Smooth muscle cell of the brain vasculature (primary cell): ENCODE results near the gene TMC5.

Source experiments
- DNase-seq: peaks from one replicate; pipeline ENCODE4 v3.0.0-alpha.2; 2012; ENCODE audit warnings: low read depth, low spot score

The TMC5 gene

DNA sequence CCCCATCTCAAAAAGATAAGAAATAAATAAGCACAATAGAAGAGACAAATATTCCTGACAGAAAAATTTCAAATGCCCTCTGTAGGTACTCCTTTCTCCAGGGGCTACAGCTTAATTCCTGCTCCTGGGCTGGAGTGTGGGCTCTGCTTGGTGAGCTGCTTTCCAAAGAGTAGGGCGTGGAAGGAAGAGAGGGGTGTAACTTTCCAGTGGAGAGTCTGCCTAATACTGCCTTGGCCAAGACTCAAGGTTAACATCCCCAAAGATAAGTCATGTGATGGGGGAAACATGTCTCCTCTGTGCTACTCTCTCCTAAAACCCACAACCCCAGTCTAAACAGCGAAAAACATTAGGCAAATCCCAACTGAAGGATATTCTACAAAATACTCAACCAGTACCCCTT, 42.7 kb downstream of the TMC5 start:
- no peak for DNase-seq

DNA sequence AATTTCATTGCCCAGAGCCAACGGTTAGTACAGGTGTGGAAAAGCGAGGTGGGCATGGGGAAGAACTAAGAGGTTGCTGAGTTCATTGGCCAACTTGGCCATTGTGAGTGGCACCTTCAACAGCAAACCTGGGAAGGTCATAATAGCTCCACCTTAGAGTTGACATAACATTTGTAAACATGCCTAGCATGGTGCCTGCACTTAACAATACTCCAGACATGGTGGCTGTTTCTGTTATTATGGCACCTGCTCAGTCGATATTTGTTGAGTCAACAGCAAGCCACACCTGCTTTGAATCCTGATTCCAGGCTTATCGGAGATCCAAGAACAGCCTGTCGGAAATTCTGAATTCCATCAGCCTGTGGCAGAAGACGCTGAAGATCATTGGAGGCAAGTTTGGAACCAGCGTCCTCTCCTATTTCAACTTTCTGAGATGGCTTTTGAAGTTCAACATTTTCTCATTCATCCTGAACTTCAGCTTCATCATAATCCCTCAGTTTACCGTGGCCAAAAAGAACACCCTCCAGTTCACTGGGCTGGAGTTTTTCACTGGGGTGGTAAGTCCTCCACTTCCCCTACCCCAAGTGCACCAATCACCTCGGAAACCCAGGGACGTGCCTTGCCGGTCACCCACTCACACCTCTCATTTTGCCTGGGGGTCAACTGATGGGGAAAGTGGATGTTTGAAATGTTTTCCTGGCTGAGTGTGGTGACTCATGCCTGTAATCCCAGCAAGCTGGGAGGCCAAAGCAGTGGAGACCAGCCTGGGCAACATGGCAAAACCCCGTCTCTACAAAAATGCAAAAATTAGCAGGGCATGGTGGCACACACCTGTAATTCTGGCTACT, 46.0 kb downstream of the TMC5 start:
- no peak for DNase-seq

GRCh38 chr16:19468300-19468699, 50.6 kb downstream of the TMC5 start:
- DNase-seq, result no peak

DNA sequence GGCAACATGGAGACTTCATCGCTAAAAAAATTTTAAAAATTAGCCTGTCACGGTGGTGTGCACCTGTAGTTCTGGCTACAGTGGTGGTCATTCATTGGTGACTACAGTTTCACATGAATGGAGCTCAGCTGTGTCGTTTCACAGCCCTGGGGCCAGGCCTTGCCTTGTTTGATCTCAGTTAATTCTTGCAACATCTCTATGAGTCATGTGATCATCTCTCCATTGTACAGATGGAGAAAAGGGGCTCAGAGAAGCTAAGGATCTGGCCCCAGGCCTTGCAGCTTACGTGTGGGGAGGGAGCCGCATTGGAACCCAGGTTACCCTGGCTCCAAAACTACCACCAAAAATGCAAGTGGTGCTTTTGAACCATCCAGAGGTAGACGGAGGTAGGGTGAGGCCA, 54.8 kb downstream of the TMC5 start:
- DNase-seq, result no peak

GRCh38 chr16:19474617-19475016, 56.9 kb downstream of the TMC5 start:
- DNase-seq, result no peak

GRCh38 chr16:19478505-19478904, 60.8 kb downstream of the TMC5 start:
- DNase-seq, result no peak

DNA sequence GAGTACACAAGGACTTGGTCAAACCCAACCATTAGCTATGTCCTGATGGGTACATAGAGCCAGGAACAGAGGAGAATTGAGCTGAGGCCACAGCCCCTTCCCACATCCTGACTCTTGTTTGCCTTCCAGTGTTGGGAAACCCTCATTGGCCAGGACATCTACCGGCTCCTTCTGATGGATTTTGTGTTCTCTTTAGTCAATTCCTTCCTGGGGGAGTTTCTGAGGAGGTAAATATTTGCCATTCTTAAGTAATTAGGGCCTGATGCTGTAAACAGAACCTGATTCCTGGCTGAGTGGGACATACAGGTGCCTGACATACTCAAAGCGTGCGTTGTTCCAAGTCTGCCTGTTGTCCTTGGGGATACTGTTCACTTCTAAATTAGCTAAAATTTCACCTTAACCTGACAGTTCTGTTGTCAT, 61.6 kb downstream of the TMC5 start:
- no peak for DNase-seq

- DNase-seq, result no peak
These were observed 63.6 kb downstream of the TMC5 start for GRCh38 chr16:19481296-19481695.

DNA sequence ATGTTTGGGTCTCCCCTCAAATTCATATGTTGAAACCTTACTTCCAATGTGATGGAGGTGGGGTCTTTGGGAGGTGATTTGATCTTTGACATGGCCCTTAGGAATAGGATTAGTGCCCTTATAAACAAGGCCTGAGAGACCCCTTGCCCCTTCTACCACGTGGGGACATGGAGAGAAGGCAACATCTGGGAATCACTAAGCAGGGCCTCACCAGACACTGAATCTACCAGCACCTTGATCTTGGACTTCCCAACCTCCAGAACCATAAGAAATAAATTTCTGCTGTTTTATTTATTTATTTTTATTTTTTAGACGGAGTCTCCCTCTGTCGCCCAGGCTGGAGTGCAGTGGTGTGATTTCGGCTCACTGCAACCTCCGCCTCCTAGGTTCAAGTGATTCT, 64.1 kb downstream of the TMC5 start:
- no peak for DNase-seq

- DNase-seq, result no peak
These were observed 64.6 kb downstream of the TMC5 start for GRCh38 chr16:19482291-19482690.

GRCh38 chr16:19484096-19484495, 66.4 kb downstream of the TMC5 start:
- no peak for DNase-seq

DNA sequence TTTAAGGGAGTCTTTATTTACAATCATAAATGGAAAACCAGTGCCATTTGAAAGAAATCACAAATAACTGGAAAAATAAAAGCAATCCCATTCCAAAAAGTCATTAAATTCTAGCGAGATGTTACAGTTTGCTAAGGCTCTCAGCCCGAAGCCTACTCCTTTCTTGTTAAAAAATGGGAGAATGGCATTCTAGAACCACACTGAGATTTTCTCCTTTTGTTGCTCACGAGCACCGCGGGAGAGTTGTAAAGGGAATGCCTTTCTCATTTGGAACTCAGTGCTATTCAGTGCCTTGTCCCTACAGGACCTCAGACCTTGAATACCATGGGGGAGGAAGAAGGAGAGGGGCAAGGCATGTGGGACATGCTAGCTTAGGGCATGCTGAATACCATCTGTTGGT, 67.9 kb downstream of the TMC5 start:
- no peak for DNase-seq

DNA sequence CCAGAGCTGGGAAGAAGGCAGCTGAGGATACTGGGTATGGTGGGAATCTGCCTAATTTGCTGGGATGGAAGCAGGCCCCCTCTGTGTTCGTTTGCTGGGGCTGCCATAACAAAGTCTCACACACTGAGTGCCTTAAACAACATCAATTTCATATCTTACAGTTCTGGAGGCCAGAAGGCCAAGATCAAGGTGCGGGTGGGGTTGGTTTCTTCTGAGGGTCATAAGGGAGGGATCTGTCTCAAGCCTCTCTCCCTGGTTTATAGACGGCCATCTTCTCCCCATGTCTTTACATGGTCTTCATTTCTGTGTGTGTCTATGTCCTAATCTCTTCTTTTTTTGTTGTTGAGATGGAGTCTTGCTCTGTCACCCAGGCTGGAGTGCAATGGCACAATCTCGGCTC, 68.4 kb downstream of the TMC5 start:
- no peak for DNase-seq

DNA sequence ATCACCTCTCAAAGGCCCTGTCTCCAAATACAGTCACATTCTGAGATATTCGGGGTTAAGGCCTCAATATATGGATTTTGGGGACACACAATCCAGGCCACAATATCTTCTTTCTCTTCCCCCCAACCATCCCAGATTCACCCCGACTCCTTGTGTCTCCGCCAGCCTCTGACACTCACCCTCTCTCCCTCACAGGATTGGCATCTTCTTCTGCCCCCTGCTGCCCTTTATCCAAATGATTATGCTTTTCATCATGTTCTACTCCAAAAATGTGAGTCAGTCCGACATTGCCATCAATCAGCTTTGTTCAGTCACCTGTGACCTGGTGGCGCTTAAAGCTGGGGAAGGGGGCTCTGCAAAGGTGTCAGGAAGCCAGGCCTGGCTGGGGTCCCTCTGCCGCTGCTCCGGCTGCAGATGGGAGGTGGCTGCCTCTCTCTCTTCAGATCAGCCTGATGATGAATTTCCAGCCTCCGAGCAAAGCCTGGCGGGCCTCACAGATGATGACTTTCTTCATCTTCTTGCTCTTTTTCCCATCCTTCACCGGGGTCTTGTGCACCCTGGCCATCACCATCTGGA, 69.2 kb downstream of the TMC5 start:
- no peak for DNase-seq

DNA sequence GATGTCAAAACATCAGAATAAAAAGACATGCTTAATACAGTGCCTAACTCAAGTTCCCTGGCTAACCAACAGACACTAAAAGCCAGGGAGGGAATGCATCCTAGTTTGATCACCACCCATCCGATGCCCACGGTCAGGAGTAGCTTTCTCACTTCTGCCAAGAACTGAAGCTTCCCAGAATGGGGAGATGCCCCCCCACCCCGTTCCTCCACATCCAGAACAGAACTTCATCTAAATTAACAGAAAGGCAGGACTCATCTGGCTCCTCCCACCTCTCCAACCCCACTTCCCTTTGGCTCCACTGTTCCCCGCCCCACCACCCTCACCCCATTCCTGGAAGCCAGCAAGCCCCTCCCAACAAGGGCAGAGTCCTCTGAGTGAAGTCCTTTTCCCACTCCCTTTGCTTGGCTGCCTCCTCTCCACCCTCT, 70.5 kb downstream of the TMC5 start:
- no peak for DNase-seq

- DNase-seq, result no peak
These were observed 72.9 kb downstream of the TMC5 start for GRCh38 chr16:19490619-19491018.

DNA sequence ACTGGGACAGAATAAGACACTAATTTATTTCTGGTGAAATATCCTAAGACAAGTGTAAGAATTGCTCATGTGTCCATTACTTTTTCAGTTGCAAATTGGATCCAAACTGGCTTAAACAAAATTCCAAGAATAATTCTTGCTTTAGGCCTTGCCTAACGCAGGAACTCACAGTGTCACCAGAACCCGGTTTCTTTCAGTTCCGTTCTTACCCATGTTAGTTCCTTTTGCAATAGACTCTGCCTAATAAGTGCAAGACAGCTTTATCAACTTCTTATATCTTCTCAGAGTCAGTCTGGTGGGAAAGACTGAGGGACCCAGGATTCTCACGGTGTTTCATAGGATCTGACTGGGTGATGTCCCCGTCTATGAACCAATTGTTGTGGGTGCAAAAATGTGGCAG, 79.5 kb downstream of the TMC5 start:
- no peak for DNase-seq

DNA sequence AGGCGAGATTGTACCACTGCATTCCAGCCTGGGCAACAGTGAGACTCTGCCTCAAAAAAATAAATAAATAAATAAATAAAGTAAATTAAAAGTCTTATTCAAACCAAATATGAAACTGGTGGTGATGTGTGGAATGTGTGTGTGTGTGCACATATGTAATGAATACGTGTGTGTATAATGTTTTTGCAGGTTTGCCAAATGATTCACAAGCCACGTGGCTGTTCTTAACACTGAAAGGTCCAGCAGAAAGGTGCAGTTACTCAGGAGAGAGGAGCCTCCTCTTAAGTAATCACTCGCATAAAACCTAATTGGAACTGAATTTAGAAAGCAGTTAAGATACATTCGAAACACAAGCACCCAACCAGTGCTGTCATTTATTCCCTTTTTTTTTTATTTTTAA, 81.3 kb downstream of the TMC5 start:
- DNase-seq, result no peak

DNA sequence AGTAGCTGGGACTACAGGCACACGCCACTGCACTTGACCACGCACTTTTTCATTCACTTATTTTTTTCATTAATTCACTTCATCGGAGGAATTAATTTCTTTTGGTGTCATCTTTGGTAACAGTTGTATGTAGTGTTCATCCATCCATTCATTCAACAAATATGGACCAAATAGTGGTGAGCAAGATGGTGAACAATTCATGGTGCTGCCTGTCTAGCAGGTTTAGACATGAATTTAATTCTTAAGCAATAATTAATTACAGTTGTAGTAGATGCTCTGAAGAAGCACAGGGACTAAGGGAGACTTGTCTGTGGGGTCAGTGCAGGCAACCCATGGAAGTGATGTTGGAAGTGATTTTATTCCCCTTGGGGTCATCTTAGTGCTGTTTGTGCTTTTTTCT, 81.8 kb downstream of the TMC5 start:
- no peak for DNase-seq

- peak; percentile 60 for DNase-seq
These were observed 84.9 kb downstream of the TMC5 start for GRCh38 chr16:19502395-19503131.

GRCh38 chr16:19503461-19504075, 85.9 kb downstream of the TMC5 start:
- DNase-seq, result no peak

DNA sequence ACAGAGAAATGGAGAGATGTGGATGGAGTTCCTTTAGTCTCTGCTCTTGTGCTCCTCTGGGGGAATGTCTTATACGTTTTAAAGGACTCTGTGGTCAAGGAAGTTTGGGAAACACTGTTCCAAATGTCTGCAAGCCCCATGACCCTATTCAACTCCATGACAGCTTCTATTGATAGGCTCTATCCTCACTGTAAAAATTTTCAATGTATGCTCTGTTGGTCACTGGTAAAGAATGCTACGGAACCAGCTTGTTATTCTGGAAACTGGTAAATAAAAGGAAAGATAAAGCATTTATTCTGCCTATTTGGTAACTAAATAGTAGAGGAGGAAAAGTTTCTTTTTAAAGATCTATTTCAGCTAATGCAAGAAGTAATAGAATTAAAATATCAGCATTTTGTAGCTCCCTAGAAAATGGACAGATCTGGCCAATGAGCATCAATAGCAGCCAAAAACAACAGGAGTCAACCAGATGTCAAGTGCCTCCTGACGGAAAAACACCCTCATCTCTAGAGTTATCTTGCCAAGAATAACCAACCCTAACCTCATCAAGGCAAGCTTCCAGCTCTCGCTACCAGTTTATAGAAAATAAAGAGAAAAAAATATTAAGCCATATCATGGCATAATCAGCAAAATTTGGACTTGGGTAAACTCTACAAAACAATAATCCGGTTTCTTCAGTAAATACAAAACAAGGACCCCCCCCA, 88.1 kb downstream of the TMC5 start:
- DNase-seq, result peak; percentile 69
